Measurements from ENCODE around the gene DEGS2.

Gene DEGS2

GRCh38 chr14:100147181-100147631 is 12.2 kb downstream of the DEGS2 start:
- H3K4me3 ChIP-seq (ENCODE audit: low read depth, low read length): no peak overlapping the region

GRCh38 chr14:100146531-100147091 is 12.8 kb downstream of the DEGS2 start:
- no peak overlapping the region for H3K4me3 ChIP-seq (ENCODE audit: low read depth, low read length)
- peak; percentile 19 for TF ChIP-seq CTCF (IDR thresholded peaks at IDR 0.05; ENCODE audit: insufficient read depth, low read depth, low read length, missing control alignments)
- DNase-seq (ENCODE audit: low read depth): no peak

More at GRCh38 chr14:100147181-100147631, 12.2 kb downstream of the DEGS2 start:
- DNase-seq (ENCODE audit: low read depth): peak; percentile 49
- no peak for TF ChIP-seq CTCF (IDR thresholded peaks at IDR 0.05; ENCODE audit: insufficient read depth, low read depth, low read length, missing control alignments)

GRCh38 chr14:100145682-100146464 is 13.6 kb downstream of the DEGS2 start:
- DNase-seq (ENCODE audit: low read depth): no peak
- H3K4me3 ChIP-seq (ENCODE audit: low read depth, low read length): no peak overlapping the region
- no peak for TF ChIP-seq CTCF (IDR thresholded peaks at IDR 0.05; ENCODE audit: insufficient read depth, low read depth, low read length, missing control alignments)

GRCh38 chr14:100144996-100145646 is 14.3 kb downstream of the DEGS2 start:
- no peak for DNase-seq (ENCODE audit: low read depth)
- no peak overlapping the region for H3K4me3 ChIP-seq (ENCODE audit: low read depth, low read length)
- TF ChIP-seq CTCF (IDR thresholded peaks at IDR 0.05; ENCODE audit: insufficient read depth, low read depth, low read length, missing control alignments): no peak

GRCh38 chr14:100144645-100144995 is 14.8 kb downstream of the DEGS2 start:
- H3K4me3 ChIP-seq (ENCODE audit: low read depth, low read length): no peak overlapping the region
- DNase-seq (ENCODE audit: low read depth): no peak
- no peak for TF ChIP-seq CTCF (IDR thresholded peaks at IDR 0.05; ENCODE audit: insufficient read depth, low read depth, low read length, missing control alignments)

- no peak overlapping the region for H3K4me3 ChIP-seq (ENCODE audit: low read depth, low read length)
- no peak for TF ChIP-seq CTCF (IDR thresholded peaks at IDR 0.05; ENCODE audit: insufficient read depth, low read depth, low read length, missing control alignments)
- DNase-seq (ENCODE audit: low read depth): no peak
These were observed 15.5 kb downstream of the DEGS2 start for GRCh38 chr14:100143934-100144333.

Measured in GM12865 (cell line).